ENCODE data around the gene IRF1. TPM values are rescaled to one million over a fixed set of nuclear protein-coding genes. Genes with fewer than 3 reads are reported as not detected.
A peak's percentile ranks its signal among the peaks of the same experiment; 100 is the strongest.

The IRF1 gene
- total RNA-seq, 1 donor, result 22.1 TPM

DNA sequence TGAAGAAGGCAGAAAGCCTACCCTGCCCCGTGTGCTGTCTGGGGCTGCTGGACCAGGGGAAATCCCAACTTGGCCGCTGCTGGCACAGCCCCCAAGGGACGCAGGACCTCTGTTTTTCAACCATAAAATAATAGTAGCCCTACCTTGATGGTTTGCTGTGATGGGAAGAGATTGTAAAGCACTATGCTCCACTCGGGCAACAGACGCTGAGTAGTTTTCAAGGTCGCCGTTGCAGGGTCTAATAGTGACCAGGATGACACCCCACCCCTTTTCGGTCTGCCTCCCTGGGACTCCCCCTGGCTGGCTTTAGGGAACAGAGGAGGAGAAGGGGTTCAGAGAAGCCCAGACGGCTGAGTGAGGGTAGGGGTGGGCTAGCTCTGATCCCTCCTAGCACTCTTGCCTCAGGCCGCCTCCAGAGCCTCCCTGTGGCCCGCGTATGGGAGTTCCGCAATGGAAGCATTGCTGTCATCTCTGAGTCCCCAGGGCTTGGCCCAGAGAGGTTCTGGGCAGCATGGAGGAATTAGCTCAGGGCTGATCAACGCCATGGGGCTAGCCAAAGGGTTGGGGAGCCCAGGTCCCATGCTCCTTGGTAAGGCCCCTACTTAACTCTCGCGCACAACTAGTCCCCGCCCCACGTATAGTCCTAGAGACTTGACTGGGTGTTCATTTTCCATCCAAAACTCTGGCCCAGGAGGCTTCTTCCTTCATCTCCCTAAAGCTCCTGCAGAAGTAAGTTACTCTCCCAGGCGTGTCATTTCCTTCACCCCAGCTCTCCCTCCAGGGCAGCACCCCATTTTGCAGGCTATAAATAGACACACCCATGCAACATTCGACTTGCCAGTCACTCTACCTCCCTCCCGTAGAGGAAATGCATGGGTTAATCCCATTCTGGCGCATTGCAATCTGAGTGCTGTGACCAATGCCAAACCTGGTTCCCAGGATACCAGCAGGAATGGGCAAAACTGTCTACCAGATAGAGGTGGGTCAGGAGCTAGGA, 1.1 kb upstream of the IRF1 start:
- Histone ChIP-seq H3K4me1 (ENCODE audit: insufficient read depth, low read length) (peaks cover 47% of the 10 kb centered on the region), H3K4me3 (ENCODE audit: insufficient read depth, low read length) (peak overlapping the region; percentile 95), H3K36me3 (ENCODE audit: insufficient read depth, low read length) (peaks cover 21% of the 10 kb centered on the region), H2AFZ (ENCODE audit: low read length) (peak overlapping the region; percentile 65), H3K27me3 (ENCODE audit: insufficient read depth, low read length) (no peaks in the 10 kb centered on the region), H3K79me2 (ENCODE audit: insufficient read depth, low read length) (peaks cover 34% of the 10 kb centered on the region), H3K9me3 (ENCODE audit: low read depth, low read length) (no peaks in the 10 kb centered on the region), H3K27ac (ENCODE audit: low read depth, low read length) (peak overlapping the region; percentile 76), H4K20me1 (ENCODE audit: insufficient read depth, low read length) (peaks cover 35% of the 10 kb centered on the region), H3K4me2 (ENCODE audit: insufficient read depth, low read length) (peak overlapping the region; percentile 97)
- peak; percentile 67 for DNase-seq (ENCODE audit: insufficient read length, low spot score, missing footprints)
- TF ChIP-seq, protein P1, sequence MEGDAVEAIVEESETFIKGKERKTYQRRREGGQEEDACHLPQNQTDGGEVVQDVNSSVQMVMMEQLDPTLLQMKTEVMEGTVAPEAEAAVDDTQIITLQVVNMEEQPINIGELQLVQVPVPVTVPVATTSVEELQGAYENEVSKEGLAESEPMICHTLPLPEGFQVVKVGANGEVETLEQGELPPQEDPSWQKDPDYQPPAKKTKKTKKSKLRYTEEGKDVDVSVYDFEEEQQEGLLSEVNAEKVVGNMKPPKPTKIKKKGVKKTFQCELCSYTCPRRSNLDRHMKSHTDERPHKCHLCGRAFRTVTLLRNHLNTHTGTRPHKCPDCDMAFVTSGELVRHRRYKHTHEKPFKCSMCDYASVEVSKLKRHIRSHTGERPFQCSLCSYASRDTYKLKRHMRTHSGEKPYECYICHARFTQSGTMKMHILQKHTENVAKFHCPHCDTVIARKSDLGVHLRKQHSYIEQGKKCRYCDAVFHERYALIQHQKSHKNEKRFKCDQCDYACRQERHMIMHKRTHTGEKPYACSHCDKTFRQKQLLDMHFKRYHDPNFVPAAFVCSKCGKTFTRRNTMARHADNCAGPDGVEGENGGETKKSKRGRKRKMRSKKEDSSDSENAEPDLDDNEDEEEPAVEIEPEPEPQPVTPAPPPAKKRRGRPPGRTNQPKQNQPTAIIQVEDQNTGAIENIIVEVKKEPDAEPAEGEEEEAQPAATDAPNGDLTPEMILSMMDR (IDR thresholded peaks at IDR 0.05; ENCODE audit: extremely low read depth, low read depth, low read length), result no peak

DNA sequence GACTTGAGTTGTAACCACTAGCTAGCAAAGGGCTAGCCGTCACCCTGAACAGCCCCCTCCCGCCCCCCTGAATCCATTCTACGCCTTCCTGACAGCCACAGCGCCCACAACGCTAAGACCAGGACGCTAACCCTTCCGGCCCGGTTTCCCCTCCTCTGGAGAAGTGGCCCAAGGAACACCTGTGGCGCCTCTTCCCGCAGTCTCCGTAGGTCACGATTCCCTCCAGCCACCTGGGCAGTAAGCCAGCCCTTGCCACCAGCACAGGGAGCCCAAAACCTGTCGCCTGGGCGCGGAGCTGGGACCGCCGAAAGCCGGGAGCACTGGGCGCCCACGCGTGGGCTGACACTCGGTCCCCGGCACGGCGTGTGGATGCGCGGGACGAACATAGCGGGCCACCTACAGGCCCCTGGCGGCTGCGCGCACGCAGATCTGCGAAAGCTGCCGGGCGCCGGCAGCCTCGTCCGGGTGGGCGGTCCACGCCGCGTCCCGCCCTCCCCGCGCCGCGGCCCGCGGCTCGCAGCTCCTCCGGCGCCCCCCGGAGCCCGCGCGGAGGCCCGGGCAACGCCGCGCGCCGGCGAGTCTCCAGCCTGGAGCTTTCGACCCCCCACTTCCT, 596 bp downstream of the IRF1 start:
- Histone ChIP-seq H2AFZ (ENCODE audit: low read length) (peak overlapping the region; percentile 51), H3K27me3 (ENCODE audit: insufficient read depth, low read length) (no peaks in the 10 kb centered on the region), H3K4me1 (ENCODE audit: insufficient read depth, low read length) (peaks cover 35% of the 10 kb centered on the region), H3K4me2 (ENCODE audit: insufficient read depth, low read length) (peak overlapping the region; percentile 97), H4K20me1 (ENCODE audit: insufficient read depth, low read length) (peaks cover 50% of the 10 kb centered on the region), H3K27ac (ENCODE audit: low read depth, low read length) (peak overlapping the region; percentile 90), H3K79me2 (ENCODE audit: insufficient read depth, low read length) (peaks cover 41% of the 10 kb centered on the region), H3K36me3 (ENCODE audit: insufficient read depth, low read length) (peaks cover 38% of the 10 kb centered on the region), H3K9me3 (ENCODE audit: low read depth, low read length) (no peaks in the 10 kb centered on the region), H3K4me3 (ENCODE audit: insufficient read depth, low read length) (peak overlapping the region; percentile 95)
- TF ChIP-seq, protein P1 (IDR thresholded peaks at IDR 0.05; ENCODE audit: extremely low read depth, low read depth, low read length), result no peak
- peak; percentile 93 for DNase-seq (ENCODE audit: insufficient read length, low spot score, missing footprints)

DNA sequence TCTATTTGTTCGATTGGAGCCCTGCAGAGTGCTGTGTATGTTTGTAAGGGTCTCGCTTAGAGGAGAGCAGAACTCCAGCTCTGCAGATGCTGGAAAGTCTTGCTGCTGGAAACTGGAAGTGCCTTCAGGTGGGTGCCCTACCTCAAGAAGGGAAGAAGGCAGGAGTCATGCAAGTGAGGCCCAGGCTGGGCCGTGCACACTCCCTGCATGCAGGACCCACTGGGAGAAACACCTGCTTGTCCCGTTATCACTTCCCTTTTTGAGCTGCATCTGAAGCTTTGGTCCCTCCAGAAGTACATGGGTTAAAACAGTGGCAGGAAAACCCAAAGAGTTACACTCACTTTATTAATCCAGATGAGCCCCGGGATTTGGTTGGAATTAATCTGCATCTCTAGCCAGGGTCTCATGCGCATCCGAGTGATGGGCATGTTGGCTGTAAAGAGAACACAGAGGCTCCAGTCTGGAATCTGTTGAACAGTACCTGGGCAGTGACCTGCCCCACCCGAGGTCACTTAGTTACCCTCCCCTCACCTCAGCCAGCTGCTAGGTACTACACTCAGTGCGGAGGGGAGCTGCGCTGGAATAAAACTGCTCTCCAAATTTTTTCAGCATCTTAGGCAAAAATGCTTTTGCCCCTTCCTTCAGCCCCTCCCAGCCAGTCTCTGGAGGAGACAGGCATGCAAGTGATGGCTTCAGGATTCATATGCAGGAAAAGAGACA, 1.4 kb downstream of the IRF1 start:
- DNase-seq (ENCODE audit: insufficient read length, low spot score, missing footprints), result no peak
- Histone ChIP-seq H3K79me2 (ENCODE audit: insufficient read depth, low read length) (peaks cover 43% of the 10 kb centered on the region), H3K4me1 (ENCODE audit: insufficient read depth, low read length) (peaks cover 30% of the 10 kb centered on the region), H3K4me3 (ENCODE audit: insufficient read depth, low read length) (peak overlapping the region; percentile 95), H3K9me3 (ENCODE audit: low read depth, low read length) (no peaks in the 10 kb centered on the region), H3K27me3 (ENCODE audit: insufficient read depth, low read length) (no peaks in the 10 kb centered on the region), H4K20me1 (ENCODE audit: insufficient read depth, low read length) (peaks cover 50% of the 10 kb centered on the region), H2AFZ (ENCODE audit: low read length) (no peak overlapping the region), H3K27ac (ENCODE audit: low read depth, low read length) (peak overlapping the region; percentile 90), H3K36me3 (ENCODE audit: insufficient read depth, low read length) (peaks cover 44% of the 10 kb centered on the region), H3K4me2 (ENCODE audit: insufficient read depth, low read length) (peak overlapping the region; percentile 97)
- TF ChIP-seq, protein P1 (IDR thresholded peaks at IDR 0.05; ENCODE audit: extremely low read depth, low read depth, low read length), result no peak
